Fibroblast of pulmonary artery (primary cell): ENCODE data around the gene GATAD2B.

Experiments
- DNase-seq: peaks from one replicate; pipeline ENCODE4 v3.0.0-alpha.2; 2010; ENCODE audit warnings: low read depth
- H3K4me3 ChIP-seq: replicated peaks from 2 replicates; pipeline ENCODE4 v1.5.1; 2011; ENCODE audit warnings: low read depth, mild to moderate bottlenecking, control low read depth, low read length, moderate library complexity
- TF ChIP-seq, protein P1 (sequence below): IDR thresholded peaks from 2 replicates; pipeline ENCODE4 v1.5.1; 2011; ENCODE audit warnings: mild to moderate bottlenecking, control low read depth, low read length, inconsistent platforms; ENCODE audit errors: missing control alignments

GATAD2B gene

DNA sequence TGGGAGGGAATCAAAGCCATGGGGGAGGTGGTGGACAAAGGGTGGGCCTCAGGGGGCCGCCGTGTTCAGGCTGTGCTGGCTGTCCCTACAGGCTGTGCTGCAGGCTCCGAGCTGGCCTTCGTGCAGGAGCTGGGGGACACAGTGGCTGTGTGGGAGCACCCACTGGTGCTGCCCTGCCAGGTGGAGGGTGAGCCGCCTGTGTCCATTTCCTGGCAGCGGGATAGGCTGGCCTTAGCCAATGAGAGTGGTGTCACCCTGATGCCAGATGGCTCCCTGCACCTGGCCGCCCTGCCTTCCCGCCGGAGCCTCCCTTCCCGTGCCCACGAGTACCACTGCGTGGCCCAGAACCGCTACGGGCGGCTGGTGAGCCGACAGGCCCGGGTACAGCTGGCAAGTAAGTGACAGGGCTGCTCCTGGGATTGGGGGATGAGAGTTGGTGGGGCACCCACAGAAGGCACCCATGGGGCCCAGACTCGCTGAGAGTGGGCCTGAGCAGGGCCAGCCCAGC, 127.4 kb downstream of the GATAD2B start:
- no peak for DNase-seq
- TF ChIP-seq, protein P1, sequence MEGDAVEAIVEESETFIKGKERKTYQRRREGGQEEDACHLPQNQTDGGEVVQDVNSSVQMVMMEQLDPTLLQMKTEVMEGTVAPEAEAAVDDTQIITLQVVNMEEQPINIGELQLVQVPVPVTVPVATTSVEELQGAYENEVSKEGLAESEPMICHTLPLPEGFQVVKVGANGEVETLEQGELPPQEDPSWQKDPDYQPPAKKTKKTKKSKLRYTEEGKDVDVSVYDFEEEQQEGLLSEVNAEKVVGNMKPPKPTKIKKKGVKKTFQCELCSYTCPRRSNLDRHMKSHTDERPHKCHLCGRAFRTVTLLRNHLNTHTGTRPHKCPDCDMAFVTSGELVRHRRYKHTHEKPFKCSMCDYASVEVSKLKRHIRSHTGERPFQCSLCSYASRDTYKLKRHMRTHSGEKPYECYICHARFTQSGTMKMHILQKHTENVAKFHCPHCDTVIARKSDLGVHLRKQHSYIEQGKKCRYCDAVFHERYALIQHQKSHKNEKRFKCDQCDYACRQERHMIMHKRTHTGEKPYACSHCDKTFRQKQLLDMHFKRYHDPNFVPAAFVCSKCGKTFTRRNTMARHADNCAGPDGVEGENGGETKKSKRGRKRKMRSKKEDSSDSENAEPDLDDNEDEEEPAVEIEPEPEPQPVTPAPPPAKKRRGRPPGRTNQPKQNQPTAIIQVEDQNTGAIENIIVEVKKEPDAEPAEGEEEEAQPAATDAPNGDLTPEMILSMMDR: no peak

GRCh38 chr1:153794624-153795329, 128.0 kb downstream of the GATAD2B start:
- no peak for DNase-seq
- TF ChIP-seq, protein P1: no peak
- H3K4me3 ChIP-seq: no peak overlapping the region

More for the DNA sequence above, 127.4 kb downstream of the GATAD2B start:
- no peak overlapping the region for H3K4me3 ChIP-seq

- TF ChIP-seq, protein P1: no peak
- H3K4me3 ChIP-seq: no peak overlapping the region
These were observed 128.7 kb downstream of the GATAD2B start for GRCh38 chr1:153793973-153794615.

GRCh38 chr1:153793261-153793972, 129.4 kb downstream of the GATAD2B start:
- DNase-seq: no peak
- TF ChIP-seq, protein P1: no peak
- no peak overlapping the region for H3K4me3 ChIP-seq

More at GRCh38 chr1:153793973-153794615, 128.7 kb downstream of the GATAD2B start:
- no peak for DNase-seq

DNA sequence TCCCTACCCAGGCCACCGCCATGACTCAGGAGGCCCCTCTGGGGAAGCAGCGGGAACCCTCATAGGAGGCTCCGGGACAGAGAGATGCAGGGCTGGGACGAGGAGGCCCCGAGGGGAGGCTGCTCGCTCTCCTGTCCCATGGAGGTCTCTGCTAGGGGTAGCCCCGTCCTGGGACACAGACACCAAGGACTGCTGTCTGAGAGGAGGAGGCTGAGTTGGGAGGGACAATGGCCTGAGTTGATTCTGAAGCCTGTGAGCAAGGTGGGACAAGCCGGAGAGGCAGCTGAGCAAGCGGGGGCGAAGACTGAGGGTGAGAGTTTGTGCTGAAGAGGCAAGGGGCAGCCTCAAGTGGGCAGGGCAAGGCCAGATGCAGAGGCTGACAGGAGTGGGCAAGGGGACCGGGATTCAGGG, 130.1 kb downstream of the GATAD2B start:
- TF ChIP-seq, protein P1: no peak
- no peak for DNase-seq
- no peak overlapping the region for H3K4me3 ChIP-seq

DNA sequence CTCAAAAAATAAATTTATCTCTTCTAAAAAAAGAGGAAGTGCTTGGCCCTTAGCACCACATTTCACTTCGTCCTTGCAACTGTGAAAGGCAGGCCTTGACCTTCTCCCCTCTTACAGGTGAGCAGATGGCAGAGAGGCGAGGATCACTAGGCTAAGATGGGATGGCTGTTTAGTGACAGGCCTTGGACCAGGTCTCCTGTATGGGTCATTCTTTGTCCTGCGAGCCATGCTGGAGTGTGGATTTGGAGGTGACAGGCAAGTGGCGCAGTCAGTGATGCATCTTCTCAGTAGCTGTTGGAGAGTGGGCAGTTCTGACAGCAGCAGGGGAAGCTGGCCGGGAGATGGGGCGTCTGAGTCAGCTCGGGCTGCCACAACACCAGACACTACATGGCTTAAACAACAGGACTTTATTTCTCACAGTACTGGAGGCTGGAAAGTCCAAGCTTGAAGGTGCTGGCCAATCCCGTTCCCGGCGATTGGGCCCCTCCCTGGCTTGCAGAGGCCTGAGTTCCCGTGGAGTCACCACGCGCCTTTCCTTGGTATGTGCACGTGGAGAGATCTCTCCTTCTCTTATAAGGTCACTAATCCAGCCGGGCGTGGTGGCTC, 131.0 kb downstream of the GATAD2B start:
- no peak for DNase-seq
- TF ChIP-seq, protein P1: no peak
- no peak overlapping the region for H3K4me3 ChIP-seq
